Peyer's patch (tissue), 4 donors: ENCODE results near the gene NAB1. TPM values are rescaled to one million over a fixed set of nuclear protein-coding genes. Genes with fewer than 3 reads are reported as not detected.

Experiments
- DNase-seq, 3 donors: peaks; one replicate each; pipeline ENCODE4 v3.0.0-alpha.2; 2017 to 2019
- H3K27ac ChIP-seq, 4 donors: fragments of 200-600 bp; sonication (generic); one replicate each; pipeline ENCODE4 v1.5.1; 2016 to 2019
- H3K27me3 ChIP-seq, 2 donors: fragments of 200-600 bp; sonication (generic); one replicate each; pipeline ENCODE4 v1.5.1; 2019
- H3K36me3 ChIP-seq, 3 donors: fragments of 200-600 bp; sonication (generic); one replicate each; pipeline ENCODE4 v1.5.1; 2016 to 2019
- H3K4me1 ChIP-seq, 4 donors: fragments of 200-600 bp; sonication (generic); one replicate each; pipeline ENCODE4 v1.5.1; 2016 to 2019
- H3K4me3 ChIP-seq, 4 donors: fragments of 200-600 bp; sonication (generic); 1 replicate in 3 of 4; 2 replicates in 1 of 4; pipeline ENCODE4 v1.5.1; 2016 to 2019; ENCODE audit warnings: mild to moderate bottlenecking in 1 of 4
- H3K9me3 ChIP-seq, 4 donors: fragments of 200-600 bp; sonication (generic); one replicate each; pipeline ENCODE4 v1.5.1; 2016 to 2019; ENCODE audit warnings: mild to moderate bottlenecking in 1 of 4
- POLR2A ChIP-seq, 2 donors: fragments of 450-650 bp; IDR thresholded peaks; one replicate each; pipeline ENCODE4 v1.5.1; 2017; ENCODE audit warnings: antibody characterized with exemption in 2 of 2, mild to moderate bottlenecking in 2 of 2, moderate library complexity in 2 of 2
- total RNA-seq, 4 donors: library from RNA; depleted of rRNA; stranded (reverse); fragments of >200 nt; gene quantifications; one replicate each; pipeline ENCODE4 v1.1.0, GENCODE V29; 2016
- TF ChIP-seq, protein P1 (sequence below), 6 experiments: fragments of 450-650 bp in 4 of 6; fragments of 200-600 bp in 2 of 6; sonication (generic) in 1 of 6; IDR thresholded peaks; one replicate each; pipeline ENCODE4 v1.5.1; 2017 to 2019; ENCODE audit warnings: antibody characterized with exemption in 6 of 6, mild to moderate bottlenecking in 3 of 6, moderate library complexity in 1 of 6

Gene NAB1
- total RNA-seq, 4 donors from 2014 or later = 23.1 to 86.6 (median 31.3) TPM

DNA sequence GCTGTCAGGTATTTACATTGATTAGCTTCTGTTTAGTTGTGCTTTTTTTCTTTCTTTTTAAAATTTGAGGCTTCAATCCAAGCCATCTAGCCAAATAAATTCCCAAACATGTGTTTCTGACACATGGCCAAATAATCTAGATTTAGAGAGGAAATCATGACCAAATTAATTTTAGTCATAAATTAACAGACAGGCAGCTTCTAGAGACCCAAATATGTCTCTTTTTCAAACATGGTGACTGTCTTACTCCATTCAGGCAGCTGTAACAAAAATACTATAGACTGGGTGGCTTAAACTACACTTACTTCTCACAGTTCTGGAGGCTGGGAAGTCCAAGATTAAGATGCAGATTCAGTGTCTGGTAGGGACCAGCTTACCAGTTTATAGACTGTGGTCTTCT, 23.2 kb upstream of the NAB1 start:
- TF ChIP-seq, protein P1, sequence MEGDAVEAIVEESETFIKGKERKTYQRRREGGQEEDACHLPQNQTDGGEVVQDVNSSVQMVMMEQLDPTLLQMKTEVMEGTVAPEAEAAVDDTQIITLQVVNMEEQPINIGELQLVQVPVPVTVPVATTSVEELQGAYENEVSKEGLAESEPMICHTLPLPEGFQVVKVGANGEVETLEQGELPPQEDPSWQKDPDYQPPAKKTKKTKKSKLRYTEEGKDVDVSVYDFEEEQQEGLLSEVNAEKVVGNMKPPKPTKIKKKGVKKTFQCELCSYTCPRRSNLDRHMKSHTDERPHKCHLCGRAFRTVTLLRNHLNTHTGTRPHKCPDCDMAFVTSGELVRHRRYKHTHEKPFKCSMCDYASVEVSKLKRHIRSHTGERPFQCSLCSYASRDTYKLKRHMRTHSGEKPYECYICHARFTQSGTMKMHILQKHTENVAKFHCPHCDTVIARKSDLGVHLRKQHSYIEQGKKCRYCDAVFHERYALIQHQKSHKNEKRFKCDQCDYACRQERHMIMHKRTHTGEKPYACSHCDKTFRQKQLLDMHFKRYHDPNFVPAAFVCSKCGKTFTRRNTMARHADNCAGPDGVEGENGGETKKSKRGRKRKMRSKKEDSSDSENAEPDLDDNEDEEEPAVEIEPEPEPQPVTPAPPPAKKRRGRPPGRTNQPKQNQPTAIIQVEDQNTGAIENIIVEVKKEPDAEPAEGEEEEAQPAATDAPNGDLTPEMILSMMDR (IDR thresholded peaks at IDR 0.05) = no peak
- no peak for TF ChIP-seq POLR2A (IDR thresholded peaks at IDR 0.05)
- Histone ChIP-seq H3K9me3 (peaks cover 0 to 5% (median 0%) of the 10 kb centered on the region in 4 donors), H3K4me1 (peaks cover 0 to 10% (median 0%) of the 10 kb centered on the region in 4 donors), H3K27me3 (no peaks in the 10 kb centered on the region), H3K4me3 (no peak overlapping the region), H3K36me3 (no peaks in the 10 kb centered on the region), H3K27ac (no peak overlapping the region)
- DNase-seq = no peak

DNA sequence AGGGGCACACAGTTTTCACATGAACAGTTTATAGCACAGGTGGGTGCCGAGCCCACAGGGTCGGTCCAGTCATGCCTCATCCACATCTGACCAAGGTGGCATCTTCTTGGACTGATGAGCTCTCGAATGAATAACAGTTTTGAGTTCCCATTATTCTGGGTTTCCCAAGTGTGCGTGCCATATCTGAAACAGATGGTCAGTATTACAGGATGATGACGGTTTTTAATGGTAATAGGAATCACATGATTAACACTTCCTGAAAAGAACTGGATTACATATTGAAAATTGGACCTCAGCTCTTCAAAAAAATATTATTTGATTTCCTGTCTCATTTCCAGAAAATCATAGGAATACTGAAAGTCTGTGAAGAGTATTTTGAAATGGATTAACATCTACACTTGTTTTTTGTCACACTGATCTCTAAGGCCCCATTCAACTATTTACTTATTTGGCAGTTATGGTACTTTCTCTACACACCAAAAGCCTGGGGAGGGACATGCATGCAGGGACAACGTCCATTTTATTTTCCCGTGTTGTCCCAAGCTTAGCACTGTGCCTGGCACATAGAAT, 22.2 kb upstream of the NAB1 start:
- peaks cover 0 to 5% (median 0%) of the 10 kb centered on the region in 4 donors for H3K9me3 ChIP-seq
- H3K4me1 ChIP-seq = peaks cover 0 to 10% (median 0%) of the 10 kb centered on the region in 4 donors
- DNase-seq = no peak
- no peak overlapping the region for H3K4me3 ChIP-seq
- no peak overlapping the region for H3K27ac ChIP-seq
- TF ChIP-seq, protein P1 (IDR thresholded peaks at IDR 0.05) = no peak
- TF ChIP-seq POLR2A (IDR thresholded peaks at IDR 0.05) = no peak
- no peaks in the 10 kb centered on the region for H3K36me3 ChIP-seq
- no peaks in the 10 kb centered on the region for H3K27me3 ChIP-seq

DNA sequence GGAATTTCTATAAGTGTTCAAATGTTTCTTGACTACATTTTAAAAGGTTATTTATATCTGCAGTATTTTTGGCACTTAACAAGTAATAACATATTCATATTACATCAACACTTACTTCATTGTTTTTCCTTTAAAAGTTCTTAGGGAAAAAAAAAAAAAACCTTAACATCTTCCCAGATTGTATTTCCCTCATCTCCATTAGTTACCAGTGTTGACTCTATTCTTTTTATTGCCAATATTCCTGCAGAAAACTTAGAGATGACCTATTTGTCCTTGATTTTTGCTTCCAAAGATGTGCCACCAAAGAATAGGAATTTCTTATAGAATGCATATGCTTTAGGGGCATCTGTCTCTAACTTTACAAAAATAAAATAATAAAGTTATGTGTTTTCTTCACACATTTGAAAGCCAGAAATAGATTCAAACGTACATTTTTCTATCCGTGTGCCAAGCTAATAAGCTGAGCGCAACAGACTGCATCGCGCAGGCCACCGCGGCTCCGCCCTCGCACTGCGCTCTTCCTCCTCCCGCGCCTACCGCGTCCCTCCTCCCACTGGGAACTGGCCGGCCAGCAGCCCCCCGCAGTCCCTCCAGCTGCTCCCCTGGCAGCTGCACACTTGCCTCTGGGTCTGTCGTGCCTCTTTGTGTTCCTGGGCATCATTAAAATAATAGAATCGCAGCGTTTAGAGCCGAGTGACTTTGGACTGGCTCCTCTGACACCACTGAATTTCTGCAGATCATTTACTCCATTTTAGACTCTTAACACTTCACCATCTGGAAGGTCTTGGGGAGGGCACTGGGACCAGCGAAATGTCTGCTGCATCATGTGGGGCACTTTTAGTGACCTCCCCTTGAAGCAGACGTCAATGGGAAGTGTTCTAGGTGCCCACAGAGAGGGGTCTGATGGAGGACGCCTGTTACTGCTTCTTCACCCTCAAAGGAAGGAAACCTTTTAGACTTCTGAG, 21.2 kb upstream of the NAB1 start:
- H3K27ac ChIP-seq = peak overlapping the region in 2 of 4 donors; percentile 0 to 13
- no peaks in the 10 kb centered on the region for H3K36me3 ChIP-seq
- H3K4me3 ChIP-seq = peak overlapping the region; percentile 12 to 56 (median 41)
- H3K27me3 ChIP-seq = no peaks in the 10 kb centered on the region
- H3K9me3 ChIP-seq = peaks cover 0 to 5% (median 0%) of the 10 kb centered on the region in 4 donors
- TF ChIP-seq POLR2A (IDR thresholded peaks at IDR 0.05) = no peak
- TF ChIP-seq, protein P1 (IDR thresholded peaks at IDR 0.05) = no peak
- H3K4me1 ChIP-seq = peaks cover 0 to 10% (median 0%) of the 10 kb centered on the region in 4 donors
- DNase-seq = peak in 1 of 3 donors; percentile 56

DNA sequence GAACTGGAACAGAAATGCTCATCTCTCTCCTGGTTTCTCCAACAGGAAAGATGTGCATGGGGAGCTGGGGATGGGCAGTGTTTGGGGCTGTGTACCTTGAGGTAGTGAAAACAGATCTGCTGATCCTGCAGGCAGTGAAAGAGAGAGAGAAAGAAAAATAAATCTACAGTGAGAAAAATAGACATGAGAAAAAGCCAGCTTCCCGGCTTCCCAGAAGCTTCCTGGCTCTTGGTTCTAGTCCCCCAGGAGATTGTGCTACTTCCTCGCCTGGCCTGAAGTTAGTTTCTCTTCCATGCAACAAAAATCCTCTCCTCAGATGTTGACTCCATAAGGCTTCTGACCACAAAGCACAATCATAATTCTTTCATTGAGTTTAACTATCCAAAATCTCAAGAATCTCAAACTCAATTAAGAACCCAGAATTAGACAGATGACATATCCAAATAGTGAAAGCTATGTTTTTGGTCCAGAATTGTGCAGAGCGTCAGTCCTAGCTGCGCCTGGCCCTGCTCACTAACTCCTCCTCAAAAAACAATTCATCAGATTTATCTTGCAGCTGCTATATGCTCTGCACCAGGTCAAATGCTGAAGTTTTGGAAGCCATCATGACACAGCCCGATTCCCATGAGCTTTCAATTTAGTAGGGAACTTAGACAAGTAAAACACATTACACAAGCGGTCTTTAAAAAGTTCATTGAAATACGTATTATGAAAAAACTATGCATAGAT, 20.1 kb upstream of the NAB1 start:
- Histone ChIP-seq H3K4me3 (no peak overlapping the region), H3K4me1 (peaks cover 0 to 10% (median 0%) of the 10 kb centered on the region in 4 donors), H3K9me3 (peaks cover 0 to 5% (median 0%) of the 10 kb centered on the region in 4 donors), H3K27me3 (no peaks in the 10 kb centered on the region), H3K36me3 (no peaks in the 10 kb centered on the region), H3K27ac (peak overlapping the region in 1 of 4 donors; percentile 0)
- no peak for DNase-seq
- TF ChIP-seq, protein P1 (IDR thresholded peaks at IDR 0.05) = no peak
- no peak for TF ChIP-seq POLR2A (IDR thresholded peaks at IDR 0.05)

DNA sequence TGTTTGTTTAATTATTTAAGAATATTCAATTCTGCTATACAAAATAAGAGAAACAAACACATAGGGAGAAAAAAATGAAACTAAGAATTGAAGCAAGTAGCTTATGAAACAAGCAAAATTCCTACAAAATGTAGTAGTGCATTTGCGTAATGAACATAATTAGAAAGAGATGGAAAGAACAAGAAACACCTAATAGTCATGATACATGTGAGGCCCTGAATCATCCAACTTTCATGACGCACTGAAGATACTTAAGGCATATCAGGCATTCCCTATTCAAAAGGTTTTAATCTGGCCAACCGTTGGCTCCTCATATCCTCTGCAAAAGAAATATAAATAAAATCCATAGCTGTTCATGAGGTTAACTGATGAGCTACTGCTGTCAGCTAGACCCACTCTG, 14.5 kb upstream of the NAB1 start:
- H3K27ac ChIP-seq = no peak overlapping the region
- H3K36me3 ChIP-seq = no peaks in the 10 kb centered on the region
- TF ChIP-seq POLR2A (IDR thresholded peaks at IDR 0.05) = no peak
- TF ChIP-seq, protein P1 (IDR thresholded peaks at IDR 0.05) = no peak
- H3K9me3 ChIP-seq = no peaks in the 10 kb centered on the region
- no peak overlapping the region for H3K4me3 ChIP-seq
- DNase-seq = no peak
- peaks cover 0 to 16% (median 0%) of the 10 kb centered on the region in 4 donors for H3K4me1 ChIP-seq
- no peaks in the 10 kb centered on the region for H3K27me3 ChIP-seq
